Stimulated activated CD4-positive, alpha-beta T cell treated with anti-CD3 and anti-CD28 coated beads, Interleukin-1b, Interleukin-23, amount 100 ng/mL, for 4 hours (primary cell): ENCODE measurements around the gene NRXN3.

Experiments
- DNase-seq, 2 donors: peaks; one replicate each; pipeline ENCODE4 v3.0.0-alpha.2; 2020; ENCODE audit warnings: low read depth in 2 of 2

The NRXN3 gene

GRCh38 chr14:79204591-79204990 is 1034.4 kb downstream of the NRXN3 start:
- no peak for DNase-seq

GRCh38 chr14:79209418-79209817 is 1039.2 kb downstream of the NRXN3 start:
- DNase-seq: no peak

- DNase-seq: no peak
These were observed 1055.6 kb downstream of the NRXN3 start for GRCh38 chr14:79225815-79226214.

GRCh38 chr14:79229383-79229909 is 1059.3 kb downstream of the NRXN3 start:
- no peak for DNase-seq

GRCh38 chr14:79242666-79243065 is 1072.5 kb downstream of the NRXN3 start:
- DNase-seq: no peak

GRCh38 chr14:79246173-79246572 is 1076.0 kb downstream of the NRXN3 start:
- no peak for DNase-seq

GRCh38 chr14:79248126-79248525 is 1078.0 kb downstream of the NRXN3 start:
- DNase-seq: no peak

- DNase-seq: no peak
These were observed 1078.6 kb downstream of the NRXN3 start for GRCh38 chr14:79248771-79249170.

GRCh38 chr14:79251278-79251677 is 1081.1 kb downstream of the NRXN3 start:
- no peak for DNase-seq

GRCh38 chr14:79253576-79253975 is 1083.4 kb downstream of the NRXN3 start:
- no peak for DNase-seq

- no peak for DNase-seq
These were observed 1084.0 kb downstream of the NRXN3 start for GRCh38 chr14:79254069-79254775.

- no peak for DNase-seq
These were observed 1086.2 kb downstream of the NRXN3 start for GRCh38 chr14:79256380-79256779.

GRCh38 chr14:79260406-79260805 is 1090.2 kb downstream of the NRXN3 start:
- no peak for DNase-seq

GRCh38 chr14:79265366-79265946 is 1095.3 kb downstream of the NRXN3 start:
- no peak for DNase-seq

- DNase-seq: no peak
These were observed 1100.2 kb downstream of the NRXN3 start for GRCh38 chr14:79270361-79270760.

GRCh38 chr14:79271122-79271521 is 1100.9 kb downstream of the NRXN3 start:
- no peak for DNase-seq

GRCh38 chr14:79274641-79275291 is 1104.6 kb downstream of the NRXN3 start:
- DNase-seq: no peak

GRCh38 chr14:79275292-79275655 is 1105.1 kb downstream of the NRXN3 start:
- no peak for DNase-seq

GRCh38 chr14:79278286-79278797 is 1108.2 kb downstream of the NRXN3 start:
- DNase-seq: no peak

- no peak for DNase-seq
These were observed 1108.8 kb downstream of the NRXN3 start for GRCh38 chr14:79278798-79279644.

- DNase-seq: no peak
These were observed 1109.7 kb downstream of the NRXN3 start for GRCh38 chr14:79279645-79280597.
